Endothelial cell of umbilical vein (primary cell): ENCODE measurements around the gene GARIN1A. TPM values are rescaled to one million over a fixed set of nuclear protein-coding genes. Genes with fewer than 3 reads are reported as not detected.

ENCODE experiments used
- BruUV-seq: library from RNA; stranded (reverse); fragments of 400-500 nt; replicated peaks from 2 replicates; lab custom pipeline; 2021; lab: Mats Ljungman, UMichigan
- CTCF ChIA-PET: fragments of 300-600, 350-600 bp; sonication (Branson Sonifier 250); formaldehyde crosslinking; loops from one replicate; lab custom pipeline; 2021; ENCODE audit warnings: antibody characterized with exemption, inconsistent platforms; lab: Charles Lee
- POLR2A ChIA-PET: fragments of 300-600, 350-600 bp; sonication (Branson Sonifier 250); formaldehyde crosslinking; loops from one replicate; lab custom pipeline; 2021; ENCODE audit warnings: antibody characterized with exemption, inconsistent platforms; lab: Charles Lee
- DNase-seq: peaks from one replicate; pipeline ENCODE4 v3.0.0-alpha.2; 2011; ENCODE audit warnings: low read depth, low spot score
- FAIRE-seq: peaks from 2 replicates; lab custom pipeline; 2011; peaks lifted over from hg19 to GRCh38; lab: Jason Lieb, UNC
- H2AFZ ChIP-seq: 2 replicates; pipeline ENCODE4 v1.6.0; 2012; ENCODE audit warnings: low read depth, low read length, control low read depth, inconsistent platforms
- H3K27ac ChIP-seq: 2 replicates; pipeline ENCODE4 v1.5.1; 2011; ENCODE audit warnings: low read depth, mild to moderate bottlenecking, control low read depth, low read length, moderate library complexity; ENCODE audit not compliant: insufficient read depth
- H3K27me3 ChIP-seq, 2 experiments: 2 replicates each; pipeline versions ENCODE4 v1.6.0 to v1.6.1; 2011; ENCODE audit warnings: low read length in 2 of 2, mixed read lengths in 1 of 2; ENCODE audit not compliant: control insufficient read depth in 2 of 2, insufficient read depth in 2 of 2
- H3K36me3 ChIP-seq, 2 experiments: 2 replicates in 1 of 2; 3 replicates in 1 of 2; pipeline ENCODE4 v1.5.1; 2011; ENCODE audit warnings: low read length in 2 of 2, mild to moderate bottlenecking in 1 of 2, moderate library complexity in 1 of 2; ENCODE audit not compliant: control insufficient read depth in 2 of 2, insufficient read depth in 2 of 2; ENCODE audit errors: extremely low read depth in 1 of 2
- H3K4me1 ChIP-seq: 3 replicates; pipeline ENCODE4 v1.5.1; 2011; ENCODE audit warnings: mild to moderate bottlenecking, low read length; ENCODE audit not compliant: control insufficient read depth, insufficient read depth; ENCODE audit errors: extremely low read depth
- H3K4me2 ChIP-seq: 2 replicates; pipeline ENCODE4 v1.6.1; 2011; ENCODE audit warnings: low read length, control low read depth, mixed read lengths; ENCODE audit not compliant: insufficient read depth
- H3K4me3 ChIP-seq, 3 experiments: fragments of 200-600 bp in 1 of 3; sonication (generic), shearing (Covaris generic) in 1 of 3; replicated peaks in 1 of 3; 2 replicates each; pipeline ENCODE4 v1.5.1; 2011 to 2016; ENCODE audit warnings: control low read depth in 3 of 3, low read length in 3 of 3, mild to moderate bottlenecking in 2 of 3, inconsistent platforms in 1 of 3, low read depth in 1 of 3, moderate library complexity in 1 of 3; ENCODE audit not compliant: insufficient read depth in 1 of 3
- H3K79me2 ChIP-seq: 2 replicates; pipeline ENCODE4 v1.6.0; 2012; ENCODE audit warnings: low read length, inconsistent platforms; ENCODE audit not compliant: control insufficient read depth, insufficient read depth
- H3K9ac ChIP-seq: replicated peaks from 2 replicates; pipeline ENCODE3; 2011; ENCODE audit warnings: low read length, control low read depth; ENCODE audit not compliant: insufficient read depth; ENCODE audit errors: extremely low read depth
- H3K9me1 ChIP-seq: replicated peaks from 3 replicates; pipeline ENCODE4 v1.6.0; 2011; ENCODE audit warnings: mild to moderate bottlenecking, low read length; ENCODE audit not compliant: control insufficient read depth, insufficient read depth; ENCODE audit errors: extremely low read depth
- H3K9me3 ChIP-seq: replicated peaks from 2 replicates; pipeline ENCODE4 v1.5.1; 2012; ENCODE audit warnings: low read length, inconsistent platforms; ENCODE audit not compliant: control insufficient read depth, insufficient read depth
- H4K20me1 ChIP-seq: replicated peaks from 2 replicates; pipeline ENCODE3; 2011; ENCODE audit warnings: mild to moderate bottlenecking, low read length; ENCODE audit not compliant: control insufficient read depth, insufficient read depth; ENCODE audit errors: extremely low read depth
- CTCF ChIP-seq, 2 donors: IDR thresholded peaks; 1 replicate in 1 of 2; 2 replicates in 1 of 2; pipeline ENCODE4 v1.5.1; 2011; ENCODE audit warnings: low read length in 2 of 2, mild to moderate bottlenecking in 2 of 2, moderate library complexity in 2 of 2, control low read depth in 1 of 2, inconsistent platforms in 1 of 2, low read depth in 1 of 2; ENCODE audit not compliant: insufficient read depth in 1 of 2; ENCODE audit errors: extremely low read depth in 1 of 2
- EZH2 ChIP-seq: IDR thresholded peaks from 2 replicates; pipeline ENCODE4 v1.6.1; 2012; ENCODE audit warnings: borderline replicate concordance, low read depth, mild to moderate bottlenecking, moderate library complexity, low read length, inconsistent platforms; ENCODE audit not compliant: severe bottlenecking
- FOS ChIP-seq: IDR thresholded peaks from 2 replicates; pipeline ENCODE4 v1.6.1; 2011; ENCODE audit warnings: mild to moderate bottlenecking, low read length, moderate library complexity, borderline replicate concordance; ENCODE audit not compliant: insufficient read depth
- GATA2 ChIP-seq: IDR thresholded peaks from 2 replicates; pipeline ENCODE4 v1.7.0; 2011; ENCODE audit warnings: low read depth, mild to moderate bottlenecking, moderate library complexity, mixed read lengths, low read length; ENCODE audit not compliant: insufficient read length, insufficient read depth
- JUN ChIP-seq: IDR thresholded peaks from 2 replicates; pipeline ENCODE4 v1.6.1; 2011; ENCODE audit warnings: borderline replicate concordance, low read depth; ENCODE audit not compliant: insufficient read length, insufficient read depth
- MYC ChIP-seq: IDR thresholded peaks from one replicate; pipeline ENCODE4 v1.6.1; 2011; ENCODE audit warnings: mild to moderate bottlenecking, low read depth, low read length
- POLR2A ChIP-seq: IDR thresholded peaks from 2 replicates; pipeline ENCODE4 v1.6.1; 2012; ENCODE audit warnings: low read depth, mild to moderate bottlenecking, control low read depth, low read length
- POLR2AphosphoS5 ChIP-seq: IDR thresholded peaks from 2 replicates; pipeline ENCODE4 v1.6.1; 2012; ENCODE audit warnings: low read depth, mild to moderate bottlenecking, control low read depth, low read length, moderate library complexity; ENCODE audit not compliant: insufficient read depth
- dilution Hi-C: fragments of 300-500 bp; cut with MboI; formaldehyde crosslinking; loops from one replicate; pipeline ENCODE4 v1.15.0; 2019; ENCODE audit warnings: low sequenced_read_pairs; ENCODE audit not compliant: extremely low pct_ligation_motif_present
- intact Hi-C: fragments of 100-400 bp; cut with micrococcal nuclease; formaldehyde crosslinking; loops from one replicate; pipeline ENCODE4 v1.10.0; 2022
- polyA plus RNA-seq, 4 experiments: library from polyadenylated mRNA; depleted of rRNA in 3 of 4; stranded (reverse) in 3 of 4; unstranded in 1 of 4; fragments of >200 nt; gene quantifications; 2 replicates each; pipeline versions ENCODE4 v1.2.1 to v1.2.3, GENCODE V29; 2011 to 2012; ENCODE audit warnings: missing spikeins in 1 of 4
- total RNA-seq: library from RNA; stranded (reverse); gene quantifications from 2 replicates; pipeline ENCODE4 v1.2.3, GENCODE V29; 2021
- TF ChIP-seq, protein P1 (sequence below): IDR thresholded peaks from 2 replicates; pipeline ENCODE4 v1.6.1; 2011; ENCODE audit not compliant: insufficient read depth, insufficient read length

Gene GARIN1A
- total and polyA plus RNA-seq, 2 donors (not counting 3 experiments of a cell fraction or from before 2014, with no cell fraction given), result 0.65 to 3.6 TPM

DNA sequence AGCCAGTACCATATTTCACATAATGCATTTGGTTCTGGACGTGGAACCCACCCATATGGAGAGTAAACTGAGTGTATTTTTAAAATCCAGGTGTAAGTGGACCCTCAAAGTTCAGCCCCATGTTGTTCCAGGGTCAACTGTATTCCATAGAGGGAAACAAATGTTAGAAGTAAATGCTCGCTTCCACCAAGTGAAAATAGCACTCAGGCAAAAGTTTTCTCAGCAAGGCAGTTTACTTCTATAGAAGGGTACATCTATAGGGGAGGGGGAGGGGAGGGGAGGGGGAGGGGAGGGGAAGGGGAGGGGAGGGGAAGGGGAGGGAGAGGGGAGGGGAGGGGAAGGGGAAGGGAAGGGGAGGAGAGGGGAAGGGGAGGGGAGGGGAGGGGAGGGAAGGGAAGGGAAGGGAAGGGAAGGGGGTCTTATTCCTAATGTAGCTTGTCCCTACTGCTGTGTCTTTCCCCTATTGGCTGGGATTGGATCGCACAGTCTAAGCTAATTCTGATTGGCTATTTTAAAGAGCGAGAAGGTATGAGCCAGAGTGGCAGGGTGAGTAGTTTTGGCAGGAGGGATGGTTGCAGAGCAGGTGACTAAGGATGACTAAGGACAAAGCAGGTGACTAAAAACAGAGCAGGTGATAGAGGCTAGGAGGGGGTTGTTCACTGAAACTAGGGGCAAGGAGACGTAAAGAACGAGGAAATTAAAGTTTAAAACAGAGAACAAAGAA is 29.1 kb downstream of the GARIN1A start:
- intact Hi-C loops (no loop called here), dilution Hi-C loops (no loop called here)
- Histone ChIP-seq H3K9ac (no peak overlapping the region), H3K36me3 (no peaks in the 10 kb centered on the region), H3K4me2 (no peak overlapping the region), H4K20me1 (no peaks in the 10 kb centered on the region), H3K4me1 (peaks cover 6% of the 10 kb centered on the region), H3K79me2 (no peaks in the 10 kb centered on the region), H3K9me3 (no peaks in the 10 kb centered on the region), H3K4me3 (no peak overlapping the region), H3K27ac (no peak overlapping the region), H3K27me3 (peaks cover 26 to 29% of the 10 kb centered on the region in 2 experiments), H2AFZ (no peak overlapping the region), H3K9me1 (no peaks in the 10 kb centered on the region)
- no peak for FAIRE-seq
- no peak for DNase-seq
- ChIA-PET CTCF (interaction anchor here (0.9 to 2.3 kb wide), 3 partner anchors 8 to 32 kb away, joined by 3 to 10 read pairs (median 3); no protein-coding TSS in a partner anchor), POLR2A (no interaction called here)
- TF ChIP-seq, protein P1, sequence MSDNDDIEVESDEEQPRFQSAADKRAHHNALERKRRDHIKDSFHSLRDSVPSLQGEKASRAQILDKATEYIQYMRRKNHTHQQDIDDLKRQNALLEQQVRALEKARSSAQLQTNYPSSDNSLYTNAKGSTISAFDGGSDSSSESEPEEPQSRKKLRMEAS, result no peak
- TF ChIP-seq FOS (no peak), CTCF (IDR thresholded peaks at IDR 0.05; ENCODE audit: extremely low read depth in 1 of 2, insufficient read depth in 1 of 2, low read depth in 1 of 2, low read length in 2 of 2) (no peak), JUN (no peak), GATA2 (no peak), POLR2A (no peak), POLR2AphosphoS5 (no peak), EZH2 (no peak), MYC (no peak)
- no TSS peak for BruUV-seq
